Lower leg skin (tissue), 3 donors: Measurements from ENCODE around the gene RABL3.

Experiments
- POLR2A ChIP-seq, 2 donors: fragments of 450-650 bp; IDR thresholded peaks; one replicate each; pipeline ENCODE4 v1.6.1; 2016 to 2017; ENCODE audit warnings: antibody characterized with exemption in 2 of 2, mild to moderate bottlenecking in 1 of 2, moderate library complexity in 1 of 2
- TF ChIP-seq, protein P1 (sequence below), 3 donors: fragments of 450-650 bp; IDR thresholded peaks; one replicate each; pipeline ENCODE4 v1.5.1; 2016; ENCODE audit warnings: antibody characterized with exemption in 3 of 3, mild to moderate bottlenecking in 3 of 3, moderate library complexity in 2 of 3

DNA sequence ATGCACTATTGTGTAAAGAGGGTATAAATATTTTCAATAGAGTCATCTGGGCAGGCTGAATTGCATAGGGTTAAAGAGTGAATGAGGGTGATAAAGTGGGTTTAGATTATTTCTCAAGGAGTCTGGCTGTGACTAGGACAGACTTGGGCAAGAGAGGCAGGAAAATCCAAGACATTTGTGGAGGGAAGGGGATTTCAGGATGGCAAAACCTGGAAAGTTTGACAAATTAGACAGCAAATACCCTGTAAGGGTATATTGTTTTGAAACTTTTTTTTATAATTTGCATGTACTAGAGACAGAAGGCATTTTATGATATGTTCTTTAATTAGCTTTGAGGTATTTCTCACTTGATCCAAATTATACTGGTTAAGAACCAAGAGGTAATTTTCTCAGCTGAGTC, 77.4 kb downstream of the RABL3 start:
- TF ChIP-seq, protein P1, sequence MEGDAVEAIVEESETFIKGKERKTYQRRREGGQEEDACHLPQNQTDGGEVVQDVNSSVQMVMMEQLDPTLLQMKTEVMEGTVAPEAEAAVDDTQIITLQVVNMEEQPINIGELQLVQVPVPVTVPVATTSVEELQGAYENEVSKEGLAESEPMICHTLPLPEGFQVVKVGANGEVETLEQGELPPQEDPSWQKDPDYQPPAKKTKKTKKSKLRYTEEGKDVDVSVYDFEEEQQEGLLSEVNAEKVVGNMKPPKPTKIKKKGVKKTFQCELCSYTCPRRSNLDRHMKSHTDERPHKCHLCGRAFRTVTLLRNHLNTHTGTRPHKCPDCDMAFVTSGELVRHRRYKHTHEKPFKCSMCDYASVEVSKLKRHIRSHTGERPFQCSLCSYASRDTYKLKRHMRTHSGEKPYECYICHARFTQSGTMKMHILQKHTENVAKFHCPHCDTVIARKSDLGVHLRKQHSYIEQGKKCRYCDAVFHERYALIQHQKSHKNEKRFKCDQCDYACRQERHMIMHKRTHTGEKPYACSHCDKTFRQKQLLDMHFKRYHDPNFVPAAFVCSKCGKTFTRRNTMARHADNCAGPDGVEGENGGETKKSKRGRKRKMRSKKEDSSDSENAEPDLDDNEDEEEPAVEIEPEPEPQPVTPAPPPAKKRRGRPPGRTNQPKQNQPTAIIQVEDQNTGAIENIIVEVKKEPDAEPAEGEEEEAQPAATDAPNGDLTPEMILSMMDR (IDR thresholded peaks at IDR 0.05): no peak
- no peak for TF ChIP-seq POLR2A (IDR thresholded peaks at IDR 0.05)
